ENCODE results near the gene RPL38. TPM values are rescaled to one million over a fixed set of nuclear protein-coding genes. Genes with fewer than 3 reads are reported as not detected.

Gene RPL38
- total RNA-seq, 1 donor, result 976 TPM

DNA sequence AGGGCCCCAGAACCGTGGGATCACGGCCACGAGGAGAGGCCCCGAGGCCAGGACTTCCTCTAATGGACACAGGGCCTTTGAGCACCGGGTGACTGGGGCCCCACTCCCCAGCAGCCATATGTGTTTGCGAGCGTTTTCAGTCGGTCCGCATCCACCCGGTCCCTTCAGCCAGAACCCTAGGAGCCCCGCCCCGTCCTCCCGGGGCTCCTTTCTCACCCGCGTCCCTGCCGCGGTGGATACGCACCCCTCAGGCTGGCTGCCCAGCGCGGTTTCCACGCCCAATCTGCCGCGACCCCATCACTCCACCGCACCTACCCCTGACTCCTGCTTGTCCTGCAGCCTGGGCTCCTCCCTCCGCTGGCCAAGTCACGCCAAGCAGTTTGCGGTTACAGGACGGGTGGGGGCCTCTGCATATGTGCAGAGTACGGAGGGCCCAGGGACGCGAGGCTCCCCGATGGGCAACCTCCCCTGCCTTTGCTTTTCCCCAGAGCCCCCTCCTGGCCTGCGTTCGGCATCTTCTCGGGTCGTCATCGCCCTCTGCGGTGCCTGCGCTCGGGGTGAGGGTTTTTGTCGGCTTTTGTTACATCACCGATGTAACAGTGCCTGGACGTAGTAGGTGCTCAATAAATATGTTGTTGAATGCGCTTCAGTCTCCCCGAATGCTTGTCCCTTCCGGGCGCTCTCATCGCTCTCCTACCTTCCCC, 8.9 kb downstream of the RPL38 start:
- Histone ChIP-seq H3K9me3 (ENCODE audit: low read depth, low read length) (no peaks in the 10 kb centered on the region), H3K4me1 (ENCODE audit: insufficient read depth, low read length) (peaks cover 63% of the 10 kb centered on the region), H3K4me3 (ENCODE audit: low read length) (peak overlapping the region; percentile 47), H3K27me3 (ENCODE audit: insufficient read depth, low read length) (no peaks in the 10 kb centered on the region)

DNA sequence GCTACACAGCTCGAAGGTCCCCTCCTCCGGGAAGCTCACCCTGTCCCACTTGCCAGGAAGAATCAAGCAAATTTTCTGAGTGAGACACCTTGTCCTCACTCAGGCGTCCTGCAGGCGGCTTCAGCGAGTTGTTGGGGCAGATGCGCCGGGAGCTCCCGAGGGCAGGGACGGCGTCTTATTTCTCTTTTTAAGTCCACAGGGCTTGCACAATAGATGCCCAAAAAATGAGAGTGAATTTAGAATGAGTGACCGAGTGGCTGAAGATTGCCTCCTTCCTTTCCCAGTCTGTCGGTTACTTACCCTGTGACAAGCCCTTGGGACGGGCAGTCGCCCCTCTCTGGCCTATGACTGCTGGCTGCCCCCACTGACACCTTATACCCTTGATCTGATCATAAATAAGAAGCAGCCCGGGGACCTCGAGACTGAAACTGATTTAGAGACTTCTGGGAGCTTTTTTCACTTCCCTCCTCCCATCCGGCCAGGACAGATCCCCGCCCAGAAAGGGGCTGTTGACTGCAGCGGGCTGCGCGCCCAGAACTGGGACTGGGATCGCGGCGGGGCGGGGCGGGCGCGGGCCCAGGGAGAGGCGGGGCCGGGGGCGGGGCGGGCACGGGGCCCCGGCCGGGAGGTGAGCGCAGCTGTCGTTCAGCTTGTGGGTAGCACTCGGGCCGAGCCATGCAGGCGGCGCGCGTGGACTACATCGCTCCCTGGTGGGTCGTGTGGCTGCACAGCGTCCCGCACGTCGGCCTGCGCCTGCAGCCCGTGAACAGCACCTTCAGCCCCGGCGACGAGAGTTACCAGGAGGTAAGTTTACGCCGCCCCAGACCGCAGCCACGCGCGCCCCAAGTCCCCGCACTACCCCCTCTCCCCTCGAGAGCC, 9.7 kb downstream of the RPL38 start, which contains the start of gene TTYH2:
Gene TTYH2, plus strand, starts transcription at position 659 of the 879 bp plus-strand sequence. Its CDS starts 17 bp downstream, at position 676.
- Histone ChIP-seq H3K4me1 (ENCODE audit: insufficient read depth, low read length) (peaks cover 60% of the 10 kb centered on the region), H3K27me3 (ENCODE audit: insufficient read depth, low read length) (no peaks in the 10 kb centered on the region), H3K9me3 (ENCODE audit: low read depth, low read length) (no peaks in the 10 kb centered on the region), H3K4me3 (ENCODE audit: low read length) (peak within 1 kb of the TSS; percentile 47)

DNA sequence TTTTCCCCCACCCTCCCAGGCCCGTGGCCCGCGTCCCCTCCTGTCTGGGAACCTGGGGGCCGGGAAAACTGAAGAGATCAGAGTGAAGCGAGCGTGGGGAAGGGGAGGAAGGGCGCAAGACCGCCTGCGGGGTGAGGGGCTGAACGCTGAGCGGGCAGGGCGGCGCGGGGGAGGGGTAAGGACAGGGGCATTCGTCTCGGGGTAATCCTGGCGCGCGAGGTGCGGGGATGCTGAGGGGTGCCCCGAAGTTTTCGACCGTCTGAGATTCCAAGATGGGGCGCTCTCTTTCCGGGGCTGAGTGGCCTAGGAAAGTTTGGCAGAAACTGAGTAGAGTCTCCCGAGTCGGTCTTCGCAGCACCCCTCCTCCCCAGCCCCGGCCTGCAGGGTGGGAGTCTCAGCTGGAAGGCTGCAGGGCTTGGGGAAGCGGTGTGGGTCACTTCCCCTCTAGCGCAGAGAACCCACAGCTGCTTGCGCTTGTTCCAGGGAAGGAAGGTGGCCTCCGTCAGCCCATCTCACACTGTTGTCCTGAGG, 10.4 kb downstream of the RPL38 start:
- H3K4me3 ChIP-seq (ENCODE audit: low read length), result peak overlapping the region; percentile 41
- H3K27me3 ChIP-seq (ENCODE audit: insufficient read depth, low read length), result no peaks in the 10 kb centered on the region
- peaks cover 58% of the 10 kb centered on the region for H3K4me1 ChIP-seq (ENCODE audit: insufficient read depth, low read length)

DNA sequence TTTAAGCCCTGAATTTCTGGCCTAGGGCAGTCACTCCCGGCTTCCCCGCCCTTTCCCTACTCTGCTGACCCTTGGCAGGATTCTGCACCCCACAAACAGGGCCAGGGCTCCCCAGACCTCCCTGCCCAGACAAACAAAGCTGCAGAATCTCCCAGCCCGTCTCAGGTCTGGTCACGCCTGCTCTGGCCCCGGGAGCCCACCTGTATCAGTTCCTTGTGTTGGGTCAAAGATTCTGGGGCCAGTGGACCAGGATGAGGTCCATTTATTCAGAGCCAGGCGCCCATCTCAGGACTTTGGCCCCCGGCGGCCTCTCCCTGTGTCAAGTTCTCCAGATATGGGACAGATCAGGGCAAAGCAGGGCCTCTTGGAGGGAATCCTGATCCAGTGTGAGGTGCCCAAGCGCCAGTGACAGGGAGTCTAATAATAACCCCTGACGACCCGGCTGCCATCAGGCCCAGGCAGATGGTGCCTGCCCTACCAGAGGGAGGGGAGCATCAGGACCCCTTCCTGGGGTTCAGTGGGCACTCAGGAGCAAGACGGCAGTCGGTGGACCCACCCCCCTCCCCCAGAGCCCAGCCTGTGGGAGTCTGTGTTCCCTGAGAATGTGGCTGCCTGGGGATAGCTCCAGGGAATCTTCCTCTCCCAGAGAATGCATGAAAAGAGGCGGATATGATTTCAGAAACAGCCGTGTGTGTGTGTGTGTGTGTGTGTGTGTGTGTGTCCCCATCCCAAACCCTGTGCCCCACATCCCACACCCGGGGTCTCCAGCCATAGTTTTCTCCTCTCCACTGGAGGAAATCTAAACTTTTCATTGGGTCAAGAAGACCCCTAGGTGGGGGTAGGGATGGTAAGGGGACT, 11.2 kb downstream of the RPL38 start:
- H3K27me3 ChIP-seq (ENCODE audit: insufficient read depth, low read length), result no peaks in the 10 kb centered on the region
- no peaks in the 10 kb centered on the region for H3K9me3 ChIP-seq (ENCODE audit: low read depth, low read length)
- H3K4me1 ChIP-seq (ENCODE audit: insufficient read depth, low read length), result peaks cover 65% of the 10 kb centered on the region
- peak overlapping the region; percentile 41 for H3K4me3 ChIP-seq (ENCODE audit: low read length)

More for the DNA sequence above, 10.4 kb downstream of the RPL38 start:
- H3K9me3 ChIP-seq (ENCODE audit: low read depth, low read length), result no peaks in the 10 kb centered on the region

DNA sequence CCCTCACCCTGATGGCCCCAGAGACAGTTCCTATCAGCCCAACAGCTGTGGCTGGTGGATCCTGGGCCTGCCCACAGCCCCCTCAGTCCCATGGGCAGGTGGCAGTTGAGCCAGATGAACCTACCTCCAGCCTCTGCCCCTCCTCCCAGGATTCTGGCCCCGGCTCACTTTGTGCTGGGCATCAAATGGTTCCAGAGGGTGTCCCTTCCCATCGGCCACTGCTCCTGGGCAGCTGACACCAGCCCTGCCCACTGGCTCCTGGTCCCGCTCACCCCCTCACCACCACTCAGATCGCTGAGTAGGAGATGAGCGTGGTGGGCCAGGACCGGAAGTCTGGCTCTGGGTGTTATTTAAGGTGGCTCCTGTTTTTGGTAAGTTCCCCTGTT, 11.9 kb downstream of the RPL38 start:
- H3K9me3 ChIP-seq (ENCODE audit: low read depth, low read length), result no peaks in the 10 kb centered on the region
- H3K4me1 ChIP-seq (ENCODE audit: insufficient read depth, low read length), result peaks cover 71% of the 10 kb centered on the region
- no peak overlapping the region for H3K4me3 ChIP-seq (ENCODE audit: low read length)
- H3K27me3 ChIP-seq (ENCODE audit: insufficient read depth, low read length), result no peaks in the 10 kb centered on the region

DNA sequence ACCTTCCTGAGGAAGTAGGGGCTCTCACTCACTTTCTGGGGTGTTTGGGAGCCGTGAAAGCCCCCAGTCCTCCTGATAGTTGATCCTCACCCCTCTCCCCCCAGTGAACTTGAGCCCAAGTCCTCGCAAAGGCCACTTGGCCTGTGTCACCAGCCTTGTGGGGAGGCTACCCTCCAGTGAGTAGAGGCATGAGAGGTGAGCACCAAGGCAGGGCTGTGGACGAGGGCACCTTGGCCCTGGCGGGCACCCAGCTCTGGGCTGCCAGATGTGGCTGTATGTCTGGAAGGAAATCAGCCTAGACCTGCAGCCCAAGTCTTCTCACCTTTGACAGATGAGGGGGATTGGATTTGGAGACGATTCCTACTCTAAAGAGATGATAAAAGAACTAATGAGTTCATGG, 13.0 kb downstream of the RPL38 start:
- Histone ChIP-seq H3K4me1 (ENCODE audit: insufficient read depth, low read length) (peaks cover 64% of the 10 kb centered on the region), H3K4me3 (ENCODE audit: low read length) (no peak overlapping the region), H3K9me3 (ENCODE audit: low read depth, low read length) (no peaks in the 10 kb centered on the region), H3K27me3 (ENCODE audit: insufficient read depth, low read length) (no peaks in the 10 kb centered on the region)

DNA sequence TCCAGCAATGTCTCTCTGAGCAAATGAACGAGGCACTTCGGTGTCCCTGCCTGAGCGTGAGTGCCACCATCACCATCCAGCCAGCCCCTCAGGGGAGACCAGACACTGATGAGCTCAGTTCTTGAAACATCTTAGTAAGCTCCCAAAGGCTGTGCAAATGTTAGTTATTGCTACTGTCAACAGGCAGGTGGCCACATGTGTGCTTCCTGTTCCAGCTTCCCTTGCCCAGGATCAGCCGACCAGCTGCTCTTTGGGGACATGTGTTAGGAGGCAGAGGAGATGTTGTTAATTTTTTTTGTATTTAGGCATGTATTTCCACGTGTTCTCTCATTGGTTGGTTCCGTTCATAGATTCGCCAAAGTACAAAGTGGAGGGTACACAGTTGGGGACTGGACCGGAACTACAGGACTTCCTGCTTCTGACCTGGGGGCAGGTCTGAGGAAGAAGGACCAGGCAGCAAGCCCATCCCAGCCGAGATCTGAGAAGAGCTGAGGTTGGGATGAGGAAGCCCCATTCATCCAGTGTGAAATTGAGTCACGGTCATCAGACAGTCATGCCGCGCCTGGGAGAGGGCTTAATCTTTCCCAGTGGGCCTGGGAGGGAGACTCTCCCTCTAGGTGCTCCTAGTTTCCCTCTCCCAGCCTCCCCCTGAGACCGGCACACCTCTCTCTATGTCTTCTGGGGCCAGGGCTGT, 13.7 kb downstream of the RPL38 start:
- Histone ChIP-seq H3K4me1 (ENCODE audit: insufficient read depth, low read length) (peaks cover 57% of the 10 kb centered on the region), H3K27me3 (ENCODE audit: insufficient read depth, low read length) (no peaks in the 10 kb centered on the region), H3K4me3 (ENCODE audit: low read length) (no peak overlapping the region), H3K9me3 (ENCODE audit: low read depth, low read length) (no peaks in the 10 kb centered on the region)

DNA sequence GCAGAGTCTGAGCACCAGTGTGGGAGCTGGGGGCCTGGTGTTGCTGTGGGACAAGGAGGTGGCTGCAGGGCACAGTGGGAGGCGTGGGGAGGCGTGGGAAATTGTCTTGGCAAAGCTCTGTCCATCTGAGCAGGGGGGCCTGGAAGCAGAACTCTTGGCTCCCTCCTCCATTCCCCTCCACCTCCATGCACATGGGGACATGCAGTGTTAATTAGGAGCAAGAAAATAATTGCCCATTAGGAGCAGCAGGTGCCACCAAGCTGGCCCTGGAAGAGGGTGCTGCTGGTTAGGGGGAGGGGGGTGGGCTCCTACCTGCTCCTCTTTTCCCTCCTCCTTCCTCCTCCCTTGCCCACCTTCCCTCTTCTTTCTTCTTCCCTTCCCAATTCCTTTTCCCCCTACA, 14.4 kb downstream of the RPL38 start:
- H3K27me3 ChIP-seq (ENCODE audit: insufficient read depth, low read length), result no peaks in the 10 kb centered on the region
- no peak overlapping the region for H3K4me3 ChIP-seq (ENCODE audit: low read length)
- H3K9me3 ChIP-seq (ENCODE audit: low read depth, low read length), result no peaks in the 10 kb centered on the region
- peaks cover 53% of the 10 kb centered on the region for H3K4me1 ChIP-seq (ENCODE audit: insufficient read depth, low read length)

DNA sequence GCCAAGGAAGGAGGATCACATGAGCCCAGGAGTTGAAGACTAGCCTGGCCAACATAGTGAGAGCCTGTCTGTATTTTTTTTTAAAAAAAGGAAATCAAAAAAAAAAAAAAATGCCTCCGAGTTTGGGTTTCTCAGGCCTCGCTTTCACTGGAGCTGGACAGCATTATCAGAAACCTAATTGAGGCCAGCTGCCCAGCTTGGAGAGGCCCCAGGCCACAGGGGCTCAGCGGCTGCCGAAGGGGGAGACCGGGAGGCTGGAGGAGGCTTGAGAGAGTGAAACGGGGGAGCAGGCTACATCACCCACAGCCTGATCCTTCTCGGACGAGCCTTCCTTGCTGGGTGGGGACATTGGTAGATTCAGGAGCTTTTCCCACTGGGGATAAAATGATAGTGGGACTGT, 15.0 kb downstream of the RPL38 start:
- H3K27me3 ChIP-seq (ENCODE audit: insufficient read depth, low read length), result no peaks in the 10 kb centered on the region
- H3K9me3 ChIP-seq (ENCODE audit: low read depth, low read length), result no peaks in the 10 kb centered on the region
- no peak overlapping the region for H3K4me3 ChIP-seq (ENCODE audit: low read length)
- H3K4me1 ChIP-seq (ENCODE audit: insufficient read depth, low read length), result peaks cover 53% of the 10 kb centered on the region

DNA sequence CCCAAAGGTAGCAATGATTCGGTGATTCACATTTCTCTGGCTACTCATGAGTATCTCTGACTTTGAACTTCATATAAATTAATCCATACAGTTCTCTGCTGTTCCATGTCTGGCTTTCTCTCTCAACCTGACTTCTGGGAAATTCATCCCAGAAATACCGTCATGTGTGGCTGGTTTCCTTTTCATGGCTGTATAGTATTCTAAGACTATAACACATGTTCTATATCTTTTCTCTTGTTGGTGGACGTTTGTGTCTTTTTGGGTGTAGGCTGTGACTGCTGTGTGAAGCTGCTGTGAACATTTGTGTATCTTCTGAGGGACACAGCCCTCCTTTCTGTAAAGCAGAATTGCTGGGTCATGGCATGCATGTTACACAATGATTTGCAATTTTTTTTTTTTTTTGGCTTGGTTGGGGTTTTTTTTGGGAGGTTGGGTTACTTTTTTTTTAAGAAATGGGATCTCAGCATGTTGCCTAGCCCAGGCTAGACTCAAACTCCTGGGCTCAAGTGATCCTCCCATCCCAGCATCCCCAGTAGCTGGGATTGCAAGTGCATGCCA, 16.2 kb downstream of the RPL38 start:
- no peak overlapping the region for H3K4me3 ChIP-seq (ENCODE audit: low read length)
- H3K4me1 ChIP-seq (ENCODE audit: insufficient read depth, low read length), result peaks cover 43% of the 10 kb centered on the region
- no peaks in the 10 kb centered on the region for H3K27me3 ChIP-seq (ENCODE audit: insufficient read depth, low read length)
- no peaks in the 10 kb centered on the region for H3K9me3 ChIP-seq (ENCODE audit: low read depth, low read length)

DNA sequence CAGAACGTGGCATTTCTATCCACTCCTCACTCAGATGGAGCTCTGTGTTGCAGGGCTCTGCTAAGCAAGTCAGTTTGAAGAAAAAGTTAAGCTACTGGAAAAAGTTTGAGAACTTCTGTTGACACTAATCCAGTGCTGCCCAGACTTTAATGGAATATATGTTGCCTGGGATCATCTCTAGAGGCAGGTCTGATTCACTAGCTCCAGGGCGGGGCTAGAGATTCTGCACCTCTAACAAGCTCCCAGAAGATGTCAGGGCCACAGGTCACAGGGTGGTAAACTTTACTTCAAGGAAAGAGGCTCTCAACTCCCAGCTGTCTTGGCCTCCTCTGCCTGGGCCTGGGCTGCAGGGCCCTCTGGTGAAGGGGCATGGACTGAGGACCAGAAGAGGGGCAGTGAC, 16.7 kb downstream of the RPL38 start:
- no peaks in the 10 kb centered on the region for H3K9me3 ChIP-seq (ENCODE audit: low read depth, low read length)
- H3K4me3 ChIP-seq (ENCODE audit: low read length), result no peak overlapping the region
- H3K27me3 ChIP-seq (ENCODE audit: insufficient read depth, low read length), result no peaks in the 10 kb centered on the region
- peaks cover 38% of the 10 kb centered on the region for H3K4me1 ChIP-seq (ENCODE audit: insufficient read depth, low read length)

DNA sequence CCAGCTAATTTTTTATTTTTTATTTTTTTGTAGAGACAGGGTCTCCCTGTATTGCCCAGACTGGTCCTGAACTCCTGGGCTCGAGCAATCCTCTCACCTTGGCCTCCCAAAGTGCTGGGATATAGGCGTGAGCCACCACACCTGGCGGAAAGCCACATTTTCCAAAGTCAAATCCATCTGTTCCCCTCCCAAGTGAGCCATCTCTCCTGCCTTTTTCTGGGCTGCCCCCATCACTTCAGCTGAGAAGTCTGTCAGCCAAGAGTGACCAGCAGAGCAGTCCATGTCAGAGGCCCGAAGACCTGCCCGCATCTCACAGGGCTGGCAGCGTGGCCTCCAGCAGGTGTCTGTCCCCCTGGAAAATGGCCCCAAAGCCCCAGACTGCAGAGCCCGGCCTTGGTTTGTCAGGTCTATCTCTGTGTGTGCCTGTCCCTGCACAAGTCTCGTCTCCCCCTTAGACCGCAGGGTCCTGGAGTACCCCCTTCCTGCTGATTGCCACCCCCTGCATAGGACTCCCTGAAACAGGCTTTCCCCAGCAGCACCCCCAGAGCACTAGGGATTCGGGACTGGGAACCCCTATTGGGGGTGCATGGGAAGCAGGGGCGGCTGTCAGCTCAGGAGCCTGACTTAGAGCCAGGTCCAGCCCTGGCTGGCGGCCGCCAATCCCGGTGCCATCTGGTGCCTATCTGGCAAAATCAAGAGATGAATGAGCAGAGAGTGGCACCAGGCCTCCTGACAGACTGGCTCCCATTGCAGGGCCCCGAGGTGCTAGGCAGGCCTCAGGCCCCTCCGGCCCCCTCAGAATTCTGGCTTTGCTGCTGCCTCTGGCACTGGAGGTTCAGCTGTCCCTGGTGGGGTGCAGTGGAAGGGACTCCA, 17.7 kb downstream of the RPL38 start:
- H3K4me1 ChIP-seq (ENCODE audit: insufficient read depth, low read length), result peaks cover 28% of the 10 kb centered on the region
- no peaks in the 10 kb centered on the region for H3K27me3 ChIP-seq (ENCODE audit: insufficient read depth, low read length)
- no peak overlapping the region for H3K4me3 ChIP-seq (ENCODE audit: low read length)
- H3K9me3 ChIP-seq (ENCODE audit: low read depth, low read length), result no peaks in the 10 kb centered on the region

DNA sequence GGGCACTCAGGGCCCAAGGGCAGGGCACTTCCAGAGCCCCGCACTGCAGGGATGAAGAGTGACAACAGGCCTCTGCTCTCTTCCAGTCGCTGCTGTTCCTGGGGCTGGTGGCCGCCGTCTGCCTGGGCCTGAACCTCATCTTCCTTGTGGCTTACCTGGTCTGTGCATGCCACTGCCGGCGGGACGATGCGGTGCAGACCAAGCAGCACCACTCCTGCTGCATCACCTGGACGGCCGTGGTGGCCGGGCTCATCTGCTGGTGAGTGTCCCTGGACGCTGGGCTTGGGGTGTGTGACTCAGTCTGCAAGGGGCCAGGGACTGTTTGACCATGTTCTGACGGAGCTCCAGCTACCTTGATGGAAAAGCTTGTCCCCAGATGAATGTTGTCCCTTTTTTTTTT, 18.9 kb downstream of the RPL38 start:
- H3K9me3 ChIP-seq (ENCODE audit: low read depth, low read length), result no peaks in the 10 kb centered on the region
- peaks cover 18% of the 10 kb centered on the region for H3K4me1 ChIP-seq (ENCODE audit: insufficient read depth, low read length)
- no peak overlapping the region for H3K4me3 ChIP-seq (ENCODE audit: low read length)
- H3K27me3 ChIP-seq (ENCODE audit: insufficient read depth, low read length), result no peaks in the 10 kb centered on the region
